SIG-M5 treated with dmso at 0.1 percent for 504 hours (cell line): ENCODE measurements around the gene SPINK6.

Experiments used
- DNase-seq: peaks from one replicate; lab custom pipeline; 2025; ENCODE audit not compliant: unreplicated experiment; lab: John Stamatoyannopoulos, UW

SPINK6 gene

GRCh38 chr5:148221508-148221907, 18.7 kb downstream of the SPINK6 start:
- no peak for DNase-seq

DNA sequence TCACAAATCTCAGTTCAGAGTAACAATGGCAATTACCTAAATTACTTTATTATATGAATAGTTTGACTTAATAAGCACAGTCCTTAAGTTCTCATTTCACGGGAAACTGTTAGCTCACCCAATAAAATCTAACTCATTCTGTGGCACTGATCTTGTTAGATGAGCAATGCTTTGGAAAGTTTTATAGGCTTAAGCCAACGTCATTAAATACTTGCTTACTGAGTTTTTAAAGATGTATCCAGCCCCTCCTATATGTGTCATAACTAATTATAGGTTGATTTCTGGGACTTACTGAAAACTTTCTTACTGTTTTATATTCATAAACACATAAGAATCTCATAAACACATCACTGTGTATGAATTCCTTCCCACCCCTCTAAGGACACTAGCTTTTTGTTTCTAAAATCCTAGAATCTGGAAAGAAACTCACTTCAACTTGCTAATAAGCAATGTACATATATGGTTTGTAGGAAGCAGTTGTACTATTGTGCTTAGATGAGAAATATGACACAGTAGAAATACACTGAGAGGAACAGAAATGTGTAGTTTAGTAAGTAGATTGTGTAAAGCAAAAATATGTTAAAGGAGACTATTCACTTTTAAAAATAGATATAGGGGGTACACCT, 21.4 kb downstream of the SPINK6 start:
- no peak for DNase-seq

DNA sequence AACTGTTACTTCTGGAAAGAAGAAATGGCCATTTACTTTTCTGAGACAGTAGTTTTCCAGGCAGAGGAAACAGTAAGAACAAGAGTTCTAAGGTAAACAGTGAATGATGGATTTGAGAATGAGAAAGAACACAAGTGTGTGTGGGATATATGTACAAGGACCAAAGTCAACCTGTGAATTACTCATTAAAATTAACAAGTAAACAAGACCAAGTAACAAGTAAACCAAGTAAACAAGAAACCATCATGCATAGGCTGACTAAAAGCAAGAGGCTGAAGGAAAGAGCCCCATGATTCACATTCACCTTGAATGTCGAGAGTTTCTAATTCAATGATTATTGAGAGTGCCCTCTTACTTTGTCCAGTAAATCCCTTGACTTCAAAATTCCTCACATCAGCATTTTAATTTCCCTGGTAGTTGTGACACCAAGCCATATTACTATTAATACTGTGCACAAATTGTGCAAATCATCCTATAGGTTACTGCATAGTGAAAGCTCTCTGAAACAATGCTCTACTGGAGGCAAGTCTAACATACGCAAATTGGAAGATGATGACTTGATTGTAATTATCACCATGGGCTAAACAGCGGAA, 25.6 kb downstream of the SPINK6 start:
- no peak for DNase-seq

GRCh38 chr5:148229840-148230239, 27.0 kb downstream of the SPINK6 start:
- DNase-seq, result no peak

DNA sequence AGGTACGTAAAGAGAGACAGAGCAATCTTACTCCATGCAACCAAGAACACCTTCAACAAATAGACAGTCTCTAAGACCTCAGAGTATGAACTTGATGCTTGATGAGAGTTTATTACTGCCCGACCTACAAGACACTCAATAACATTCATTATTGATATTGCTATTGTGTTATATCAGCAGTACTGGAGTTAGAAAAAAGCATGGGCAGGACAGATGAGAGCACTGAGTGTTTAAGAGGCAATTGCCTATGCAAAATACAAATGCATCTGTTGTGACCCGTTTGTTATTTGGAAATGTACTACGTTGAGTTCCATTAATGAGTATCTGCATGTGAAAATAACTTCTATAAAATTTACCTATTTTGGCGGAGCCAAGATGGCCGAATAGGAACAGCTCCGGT, 27.4 kb downstream of the SPINK6 start:
- DNase-seq, result no peak

GRCh38 chr5:148237785-148238417, 35.1 kb downstream of the SPINK6 start:
- no peak for DNase-seq

GRCh38 chr5:148238418-148238794, 35.6 kb downstream of the SPINK6 start, which contains the start of gene MARCOL:
TSS of gene MARCOL (plus strand) at chr5:148238525. CDS start at chr5:148238598, 73 bp downstream.
- DNase-seq, result no peak

DNA sequence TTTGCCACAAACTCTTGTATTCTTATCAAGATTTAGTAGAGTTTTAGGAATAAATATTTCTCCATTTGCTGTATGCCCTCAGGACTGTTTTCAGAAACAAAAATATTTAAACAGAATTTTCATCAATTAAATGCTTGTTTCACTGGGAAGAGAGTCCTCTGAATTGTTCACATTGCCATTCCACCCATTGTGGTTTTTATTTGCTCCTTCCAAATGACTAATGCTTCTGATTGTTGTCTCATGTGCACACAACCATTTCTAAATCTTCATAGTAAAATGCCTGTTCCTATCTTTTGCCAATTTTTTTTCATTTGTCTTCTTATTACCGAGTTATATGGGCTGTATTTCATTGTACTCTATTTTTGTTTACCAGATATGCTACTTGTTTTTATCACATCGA, 46.1 kb downstream of the SPINK6 start:
- no peak for DNase-seq

DNA sequence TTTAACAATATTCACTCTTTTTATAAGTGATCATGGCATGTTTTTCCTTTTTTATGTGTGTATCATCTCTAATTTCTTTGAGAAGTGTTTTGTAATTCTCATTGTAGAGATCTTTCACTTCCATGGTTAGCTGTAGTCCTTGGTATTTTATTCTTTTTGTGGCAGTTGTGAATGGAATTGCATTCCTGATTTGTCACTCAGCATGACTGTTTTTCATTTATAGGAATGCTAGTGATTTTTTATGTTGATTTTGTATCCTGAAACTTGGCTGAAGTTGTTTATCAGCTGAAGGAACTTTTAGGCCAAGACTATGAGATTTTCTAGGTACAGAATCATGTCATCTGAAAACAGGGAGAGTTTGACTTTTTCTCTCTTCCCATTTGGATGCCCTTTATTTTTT, 52.6 kb downstream of the SPINK6 start:
- no peak for DNase-seq

DNA sequence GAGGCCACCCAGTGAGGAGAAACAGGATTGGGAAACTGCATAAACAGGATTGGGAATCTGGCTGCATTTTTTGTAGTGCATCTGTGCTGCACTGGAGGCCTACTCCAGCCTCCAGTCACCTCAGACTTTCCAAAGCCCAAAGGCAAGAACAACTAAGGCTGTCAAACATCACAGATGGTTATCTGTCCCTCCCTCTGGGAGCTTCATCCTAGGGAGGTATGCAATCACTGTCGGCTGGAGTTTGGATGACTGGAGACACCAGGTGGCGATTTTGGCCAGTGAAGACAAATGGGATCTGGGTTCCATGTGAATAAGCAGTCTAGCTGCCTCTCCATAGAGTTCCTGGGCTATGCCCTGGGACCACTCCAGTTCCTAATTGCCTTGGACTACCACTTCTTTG, 56.4 kb downstream of the SPINK6 start:
- DNase-seq, result no peak

- DNase-seq, result no peak
Observed at GRCh38 chr5:148261221-148261620, 58.4 kb downstream of the SPINK6 start.
